Measurements from ENCODE around the gene C13orf46.

- TF ChIP-seq, protein P1, sequence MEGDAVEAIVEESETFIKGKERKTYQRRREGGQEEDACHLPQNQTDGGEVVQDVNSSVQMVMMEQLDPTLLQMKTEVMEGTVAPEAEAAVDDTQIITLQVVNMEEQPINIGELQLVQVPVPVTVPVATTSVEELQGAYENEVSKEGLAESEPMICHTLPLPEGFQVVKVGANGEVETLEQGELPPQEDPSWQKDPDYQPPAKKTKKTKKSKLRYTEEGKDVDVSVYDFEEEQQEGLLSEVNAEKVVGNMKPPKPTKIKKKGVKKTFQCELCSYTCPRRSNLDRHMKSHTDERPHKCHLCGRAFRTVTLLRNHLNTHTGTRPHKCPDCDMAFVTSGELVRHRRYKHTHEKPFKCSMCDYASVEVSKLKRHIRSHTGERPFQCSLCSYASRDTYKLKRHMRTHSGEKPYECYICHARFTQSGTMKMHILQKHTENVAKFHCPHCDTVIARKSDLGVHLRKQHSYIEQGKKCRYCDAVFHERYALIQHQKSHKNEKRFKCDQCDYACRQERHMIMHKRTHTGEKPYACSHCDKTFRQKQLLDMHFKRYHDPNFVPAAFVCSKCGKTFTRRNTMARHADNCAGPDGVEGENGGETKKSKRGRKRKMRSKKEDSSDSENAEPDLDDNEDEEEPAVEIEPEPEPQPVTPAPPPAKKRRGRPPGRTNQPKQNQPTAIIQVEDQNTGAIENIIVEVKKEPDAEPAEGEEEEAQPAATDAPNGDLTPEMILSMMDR (IDR thresholded peaks at IDR 0.05) = no peak
- no peak for TF ChIP-seq ZFX (IDR thresholded peaks at IDR 0.05; ENCODE audit: borderline replicate concordance)
These were observed 52.1 kb downstream of the C13orf46 start for GRCh38 chr13:113921763-113922162.

Data from 22Rv1 (cell line).